Measurements from ENCODE around the gene MFNG. TPM values are rescaled to one million over a fixed set of nuclear protein-coding genes. Genes with fewer than 3 reads are reported as not detected.

The MFNG gene
- total RNA-seq, 1 donor = 0.72 TPM

DNA sequence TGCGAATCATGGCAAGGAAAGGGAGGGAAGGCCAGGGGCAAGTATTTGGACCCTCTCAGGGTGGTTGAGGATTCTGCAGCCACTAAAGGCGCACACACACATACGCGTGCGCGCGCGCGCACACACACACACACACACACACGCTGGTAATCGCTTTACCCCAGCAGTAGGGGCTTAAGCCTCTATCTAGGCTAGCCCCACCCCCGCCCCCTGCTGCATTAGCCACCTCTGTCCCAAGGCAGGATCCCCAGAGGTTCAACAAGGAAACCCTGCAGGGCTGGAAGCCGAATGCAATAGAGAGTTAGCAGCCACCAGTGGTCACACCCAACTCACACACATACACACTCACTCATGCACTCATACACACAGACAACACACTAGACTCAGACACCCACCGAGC, 30.3 kb downstream of the MFNG start:
- Histone ChIP-seq H3K27me3 (ENCODE audit: insufficient read depth, low read length) (peaks cover 19% of the 10 kb centered on the region), H3K79me2 (ENCODE audit: insufficient read depth, low read length) (no peaks in the 10 kb centered on the region), H3K27ac (ENCODE audit: low read depth, low read length) (peak overlapping the region; percentile 78), H2AFZ (ENCODE audit: low read length) (no peak overlapping the region), H3K9me3 (ENCODE audit: low read depth, low read length) (no peaks in the 10 kb centered on the region), H4K20me1 (ENCODE audit: insufficient read depth, low read length) (no peaks in the 10 kb centered on the region), H3K4me2 (ENCODE audit: insufficient read depth, low read length) (peak overlapping the region; percentile 80), H3K36me3 (ENCODE audit: insufficient read depth, low read length) (no peaks in the 10 kb centered on the region), H3K4me3 (ENCODE audit: insufficient read depth, low read length) (no peak overlapping the region), H3K4me1 (ENCODE audit: insufficient read depth, low read length) (peaks cover 18% of the 10 kb centered on the region)
- no peak for DNase-seq (ENCODE audit: insufficient read length, low spot score, missing footprints)
- TF ChIP-seq, protein P1, sequence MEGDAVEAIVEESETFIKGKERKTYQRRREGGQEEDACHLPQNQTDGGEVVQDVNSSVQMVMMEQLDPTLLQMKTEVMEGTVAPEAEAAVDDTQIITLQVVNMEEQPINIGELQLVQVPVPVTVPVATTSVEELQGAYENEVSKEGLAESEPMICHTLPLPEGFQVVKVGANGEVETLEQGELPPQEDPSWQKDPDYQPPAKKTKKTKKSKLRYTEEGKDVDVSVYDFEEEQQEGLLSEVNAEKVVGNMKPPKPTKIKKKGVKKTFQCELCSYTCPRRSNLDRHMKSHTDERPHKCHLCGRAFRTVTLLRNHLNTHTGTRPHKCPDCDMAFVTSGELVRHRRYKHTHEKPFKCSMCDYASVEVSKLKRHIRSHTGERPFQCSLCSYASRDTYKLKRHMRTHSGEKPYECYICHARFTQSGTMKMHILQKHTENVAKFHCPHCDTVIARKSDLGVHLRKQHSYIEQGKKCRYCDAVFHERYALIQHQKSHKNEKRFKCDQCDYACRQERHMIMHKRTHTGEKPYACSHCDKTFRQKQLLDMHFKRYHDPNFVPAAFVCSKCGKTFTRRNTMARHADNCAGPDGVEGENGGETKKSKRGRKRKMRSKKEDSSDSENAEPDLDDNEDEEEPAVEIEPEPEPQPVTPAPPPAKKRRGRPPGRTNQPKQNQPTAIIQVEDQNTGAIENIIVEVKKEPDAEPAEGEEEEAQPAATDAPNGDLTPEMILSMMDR (IDR thresholded peaks at IDR 0.05; ENCODE audit: extremely low read depth, low read depth, low read length) = no peak

DNA sequence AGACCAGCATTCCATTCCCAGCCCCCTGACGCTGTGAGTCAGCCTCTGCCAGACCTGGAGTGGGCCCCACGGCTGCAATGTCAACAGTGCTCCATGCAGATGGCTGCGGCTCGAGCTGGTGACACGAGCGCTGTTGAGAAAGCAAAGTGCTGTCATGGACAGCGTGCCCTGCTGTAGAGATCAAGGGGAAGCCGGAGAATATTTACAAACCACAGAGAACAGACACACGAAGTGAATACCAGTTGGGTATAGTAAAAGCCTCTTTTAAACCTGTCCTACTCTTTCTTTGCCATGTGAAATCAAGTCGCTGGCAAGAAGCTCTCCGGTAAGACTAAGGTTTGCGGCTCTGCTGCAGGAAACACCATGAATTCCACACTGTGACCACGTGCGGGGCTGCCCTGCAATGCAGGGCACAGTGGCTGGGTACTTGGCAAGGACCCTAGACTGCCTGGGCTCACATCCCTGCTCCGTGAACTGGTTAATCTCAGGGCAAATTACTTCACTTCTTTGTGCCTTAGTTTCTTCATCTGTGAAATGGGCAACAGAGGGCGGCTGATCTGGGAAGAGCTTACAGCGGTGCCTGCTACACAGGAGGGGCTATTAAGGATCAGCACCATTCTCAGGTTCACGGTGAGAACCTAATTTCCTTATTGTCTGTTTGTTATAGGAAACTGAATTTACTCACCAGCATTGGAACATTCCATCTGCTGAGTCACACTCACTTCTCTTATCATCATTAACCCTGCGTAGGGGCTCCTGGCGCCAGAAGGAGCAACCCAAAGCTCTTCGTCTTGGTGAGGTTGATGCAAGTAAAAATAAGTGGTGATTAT, 31.1 kb downstream of the MFNG start:
- H2AFZ ChIP-seq (ENCODE audit: low read length) = no peak overlapping the region
- no peaks in the 10 kb centered on the region for H3K36me3 ChIP-seq (ENCODE audit: insufficient read depth, low read length)
- no peaks in the 10 kb centered on the region for H3K79me2 ChIP-seq (ENCODE audit: insufficient read depth, low read length)
- peaks cover 19% of the 10 kb centered on the region for H3K27me3 ChIP-seq (ENCODE audit: insufficient read depth, low read length)
- DNase-seq (ENCODE audit: insufficient read length, low spot score, missing footprints) = no peak
- peaks cover 2% of the 10 kb centered on the region for H3K9me3 ChIP-seq (ENCODE audit: low read depth, low read length)
- H3K27ac ChIP-seq (ENCODE audit: low read depth, low read length) = peak overlapping the region; percentile 78
- H3K4me1 ChIP-seq (ENCODE audit: insufficient read depth, low read length) = peaks cover 18% of the 10 kb centered on the region
- TF ChIP-seq, protein P1 (IDR thresholded peaks at IDR 0.05; ENCODE audit: extremely low read depth, low read depth, low read length) = no peak
- H3K4me3 ChIP-seq (ENCODE audit: insufficient read depth, low read length) = peak overlapping the region; percentile 52
- H3K4me2 ChIP-seq (ENCODE audit: insufficient read depth, low read length) = peak overlapping the region; percentile 80
- H4K20me1 ChIP-seq (ENCODE audit: insufficient read depth, low read length) = no peaks in the 10 kb centered on the region

DNA sequence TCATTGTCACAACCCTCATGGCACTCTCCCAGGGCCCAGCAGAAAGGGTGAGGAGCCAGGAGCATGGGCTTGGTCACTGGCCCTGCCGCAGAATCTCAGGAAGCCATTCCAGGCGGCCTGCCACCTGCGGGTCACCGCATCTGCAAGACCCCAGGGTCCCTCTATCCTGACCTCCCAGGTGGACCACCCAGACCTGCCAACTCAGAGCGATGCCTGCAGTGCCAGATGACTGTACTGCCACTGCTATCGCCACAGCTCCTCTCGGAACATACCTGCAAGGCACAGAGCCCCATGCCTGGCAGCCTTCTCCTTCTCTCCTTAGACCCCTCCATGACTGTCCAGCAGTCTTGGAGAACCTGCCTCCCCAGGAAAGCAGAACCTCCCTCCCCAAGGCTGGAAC, 32.5 kb downstream of the MFNG start:
- no peaks in the 10 kb centered on the region for H3K79me2 ChIP-seq (ENCODE audit: insufficient read depth, low read length)
- peaks cover 9% of the 10 kb centered on the region for H3K27me3 ChIP-seq (ENCODE audit: insufficient read depth, low read length)
- TF ChIP-seq, protein P1 (IDR thresholded peaks at IDR 0.05; ENCODE audit: extremely low read depth, low read depth, low read length) = no peak
- no peaks in the 10 kb centered on the region for H4K20me1 ChIP-seq (ENCODE audit: insufficient read depth, low read length)
- H3K36me3 ChIP-seq (ENCODE audit: insufficient read depth, low read length) = no peaks in the 10 kb centered on the region
- peaks cover 18% of the 10 kb centered on the region for H3K4me1 ChIP-seq (ENCODE audit: insufficient read depth, low read length)
- H3K4me3 ChIP-seq (ENCODE audit: insufficient read depth, low read length) = no peak overlapping the region
- H3K4me2 ChIP-seq (ENCODE audit: insufficient read depth, low read length) = no peak overlapping the region
- peaks cover 2% of the 10 kb centered on the region for H3K9me3 ChIP-seq (ENCODE audit: low read depth, low read length)
- DNase-seq (ENCODE audit: insufficient read length, low spot score, missing footprints) = no peak
- H3K27ac ChIP-seq (ENCODE audit: low read depth, low read length) = no peak overlapping the region
- H2AFZ ChIP-seq (ENCODE audit: low read length) = no peak overlapping the region

DNA sequence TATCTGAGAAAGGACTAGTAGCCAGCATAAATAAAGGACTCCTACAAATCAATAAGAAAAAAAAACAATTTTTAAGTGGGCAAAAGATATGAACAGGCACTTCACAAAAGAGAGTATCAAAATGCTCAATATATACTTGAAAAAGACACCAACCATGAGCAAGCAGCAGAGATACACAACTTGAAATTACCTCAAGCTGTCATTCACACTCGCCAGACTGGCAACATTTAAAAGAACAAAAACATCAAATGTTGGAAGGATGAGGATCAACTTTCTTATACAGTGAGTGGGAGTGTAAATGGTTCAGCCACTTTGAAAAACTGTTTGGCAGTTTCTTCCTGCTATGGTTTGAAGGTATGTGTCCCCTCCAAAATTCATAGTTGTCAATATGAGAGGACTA, 35.0 kb downstream of the MFNG start:
- H3K36me3 ChIP-seq (ENCODE audit: insufficient read depth, low read length) = no peaks in the 10 kb centered on the region
- no peaks in the 10 kb centered on the region for H4K20me1 ChIP-seq (ENCODE audit: insufficient read depth, low read length)
- H3K4me3 ChIP-seq (ENCODE audit: insufficient read depth, low read length) = no peak overlapping the region
- no peak for DNase-seq (ENCODE audit: insufficient read length, low spot score, missing footprints)
- H2AFZ ChIP-seq (ENCODE audit: low read length) = no peak overlapping the region
- no peaks in the 10 kb centered on the region for H3K27me3 ChIP-seq (ENCODE audit: insufficient read depth, low read length)
- H3K27ac ChIP-seq (ENCODE audit: low read depth, low read length) = no peak overlapping the region
- H3K79me2 ChIP-seq (ENCODE audit: insufficient read depth, low read length) = no peaks in the 10 kb centered on the region
- TF ChIP-seq, protein P1 (IDR thresholded peaks at IDR 0.05; ENCODE audit: extremely low read depth, low read depth, low read length) = no peak
- no peak overlapping the region for H3K4me2 ChIP-seq (ENCODE audit: insufficient read depth, low read length)
- H3K9me3 ChIP-seq (ENCODE audit: low read depth, low read length) = peaks cover 2% of the 10 kb centered on the region
- peaks cover 18% of the 10 kb centered on the region for H3K4me1 ChIP-seq (ENCODE audit: insufficient read depth, low read length)

All from osteoblast (primary cell).